Neutrophil (primary cell): Measurements from ENCODE around the gene NLRP4.

Experiments used
- H3K27ac ChIP-seq: fragments of 200-600 bp; sonication (generic); 2 replicates; pipeline ENCODE4 v1.5.1; 2016; ENCODE audit warnings: mild to moderate bottlenecking, moderate library complexity
- H3K27me3 ChIP-seq: fragments of 200-600 bp; sonication (generic); 2 replicates; pipeline ENCODE4 v1.6.0; 2016; ENCODE audit warnings: mild to moderate bottlenecking
- H3K36me3 ChIP-seq: fragments of 200-600 bp; sonication (generic); 2 replicates; pipeline ENCODE4 v1.5.1; 2017
- H3K4me1 ChIP-seq, 2 experiments: fragments of 200-600 bp in 1 of 2; sonication (generic) in 1 of 2; 1 replicate in 1 of 2; 2 replicates in 1 of 2; pipeline versions ENCODE4 v1.5.1 to v1.6.1; 2013 to 2016; ENCODE audit warnings: low read depth in 1 of 2, low read length in 1 of 2, mild to moderate bottlenecking in 1 of 2, moderate library complexity in 1 of 2; ENCODE audit not compliant: control insufficient read depth in 1 of 2, insufficient read depth in 1 of 2
- H3K4me3 ChIP-seq, 2 experiments: fragments of 200-600 bp in 1 of 2; sonication (generic) in 1 of 2; 1 replicate in 1 of 2; 2 replicates in 1 of 2; pipeline ENCODE4 v1.5.1; 2013 to 2016; ENCODE audit warnings: low read depth in 1 of 2, low read length in 1 of 2, mild to moderate bottlenecking in 1 of 2, moderate library complexity in 1 of 2
- H3K9me3 ChIP-seq: fragments of 200-600 bp; sonication (generic); 2 replicates; pipeline ENCODE4 v1.5.1; 2016
- CTCF ChIP-seq: fragments of 200-600 bp; sonication (generic); IDR thresholded peaks from 2 replicates; pipeline ENCODE4 v1.5.1; 2016; ENCODE audit warnings: antibody characterized with exemption

NLRP4 gene

GRCh38 chr19:55930996-55931515 lies 94.7 kb downstream of the NLRP4 start:
- Histone ChIP-seq H3K27ac (no peak overlapping the region), H3K4me3 (no peak overlapping the region), H3K9me3 (no peaks in the 10 kb centered on the region), H3K27me3 (no peaks in the 10 kb centered on the region), H3K4me1 (no peaks in the 10 kb centered on the region), H3K36me3 (no peaks in the 10 kb centered on the region)
- no peak for TF ChIP-seq CTCF
